NCI-H748 (cell line): ENCODE results near the gene NRCAM.

ENCODE experiments used
- DNase-seq: peaks from one replicate; lab custom pipeline; 2025; ENCODE audit not compliant: unreplicated experiment; lab: John Stamatoyannopoulos, UW

The NRCAM gene

DNA sequence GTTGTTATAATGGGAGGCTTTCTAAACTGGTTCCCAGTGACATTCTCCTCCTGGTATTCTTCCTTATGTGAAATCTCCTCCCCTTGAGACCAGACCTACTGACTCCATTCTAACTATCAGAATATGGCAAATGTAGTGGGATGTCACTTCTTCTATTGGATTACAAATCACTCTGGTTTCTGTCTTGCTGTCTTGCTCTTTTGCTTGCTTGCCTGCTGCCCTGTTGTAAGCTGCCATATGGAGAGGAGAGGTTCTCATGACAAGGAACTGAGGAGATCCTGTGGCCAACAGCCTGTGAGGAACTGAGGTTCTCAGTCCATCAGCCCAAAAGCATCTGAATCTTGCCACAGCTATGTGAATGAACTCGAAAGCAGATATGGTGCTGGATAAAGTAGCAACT, 4.7 kb upstream of the NRCAM start:
- no peak for DNase-seq

DNA sequence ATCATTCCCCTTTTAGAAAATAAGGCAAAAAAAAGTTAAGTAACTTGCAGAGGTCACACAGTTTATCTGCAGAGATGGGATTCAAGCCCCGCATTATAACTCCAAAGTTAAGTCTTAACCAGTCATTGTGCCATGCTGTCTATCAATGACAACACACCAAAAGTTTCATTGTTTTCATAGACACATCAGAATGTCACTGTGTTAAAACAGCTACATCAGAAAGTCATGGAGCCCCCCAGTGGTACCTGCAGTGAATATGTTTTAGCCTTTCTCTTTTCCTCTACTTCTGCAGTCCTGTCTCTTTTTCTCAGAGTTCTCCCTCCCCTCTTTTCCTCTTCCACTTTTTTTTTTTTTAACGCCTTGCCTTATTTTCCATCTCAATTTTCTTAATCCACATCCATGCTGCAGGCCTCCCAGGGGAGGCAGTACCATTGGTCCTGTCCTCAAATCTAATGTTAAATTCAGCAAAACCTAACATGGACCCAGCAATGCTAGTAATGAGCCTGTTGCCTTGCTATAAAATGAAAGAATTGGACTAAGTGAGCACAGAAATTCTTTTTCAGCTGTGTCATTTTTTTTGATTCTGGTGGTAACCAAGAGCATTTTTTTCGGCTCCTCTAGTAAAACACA, 3.8 kb upstream of the NRCAM start:
- peak; percentile 65 for DNase-seq

DNA sequence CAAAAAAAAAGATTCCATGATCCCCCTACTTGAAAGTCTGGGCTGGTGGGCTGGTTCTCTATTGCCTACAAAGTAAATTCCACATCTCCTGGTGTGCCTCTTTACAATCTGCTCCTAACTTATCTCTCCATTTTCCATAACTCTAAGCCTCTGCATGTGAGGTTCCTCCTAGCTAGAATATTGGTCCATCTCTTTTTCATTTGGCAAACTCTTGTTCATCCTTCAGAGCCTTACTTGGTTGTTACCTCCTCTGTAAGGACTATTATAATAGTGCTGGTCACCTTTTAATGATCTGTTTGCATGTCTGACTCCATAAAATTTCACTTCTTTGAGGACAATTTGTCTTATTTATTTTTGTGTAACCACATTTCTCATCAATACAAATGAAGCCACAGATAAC, 1.6 kb upstream of the NRCAM start:
- DNase-seq, result no peak

DNA sequence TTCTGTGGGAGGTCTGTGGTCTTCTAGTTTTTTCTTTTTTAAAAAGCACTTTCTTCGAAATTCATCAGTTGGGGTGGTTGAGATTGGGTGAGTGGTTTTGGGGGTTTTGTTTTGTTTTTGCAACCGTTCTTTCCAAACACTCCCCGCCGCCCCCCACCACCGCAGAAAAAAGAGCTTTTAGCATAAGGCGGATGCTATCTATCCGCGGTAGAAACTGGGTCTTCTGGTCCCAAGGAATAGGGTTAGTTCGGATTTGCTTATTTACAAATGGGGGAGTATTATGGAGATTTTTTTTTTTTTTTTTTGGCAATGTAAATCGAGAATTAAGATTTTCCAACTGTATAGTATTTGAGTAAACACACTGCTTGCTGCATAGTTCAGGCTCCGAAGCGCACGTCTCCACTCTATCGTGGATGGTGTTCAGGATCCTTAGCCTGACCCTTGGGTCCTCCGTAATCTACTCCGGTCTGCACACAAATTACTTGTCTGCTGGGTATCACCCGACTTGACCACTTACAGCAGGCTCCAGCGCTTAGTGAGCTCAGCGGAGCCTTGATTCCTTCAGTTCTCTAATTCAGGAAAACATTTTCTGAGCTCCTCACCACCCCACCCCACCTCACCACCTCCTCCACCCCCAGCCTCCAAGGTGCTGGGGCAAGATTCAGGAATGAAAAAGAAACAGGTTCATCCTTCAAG, 757 bp upstream of the NRCAM start:
- no peak for DNase-seq

DNA sequence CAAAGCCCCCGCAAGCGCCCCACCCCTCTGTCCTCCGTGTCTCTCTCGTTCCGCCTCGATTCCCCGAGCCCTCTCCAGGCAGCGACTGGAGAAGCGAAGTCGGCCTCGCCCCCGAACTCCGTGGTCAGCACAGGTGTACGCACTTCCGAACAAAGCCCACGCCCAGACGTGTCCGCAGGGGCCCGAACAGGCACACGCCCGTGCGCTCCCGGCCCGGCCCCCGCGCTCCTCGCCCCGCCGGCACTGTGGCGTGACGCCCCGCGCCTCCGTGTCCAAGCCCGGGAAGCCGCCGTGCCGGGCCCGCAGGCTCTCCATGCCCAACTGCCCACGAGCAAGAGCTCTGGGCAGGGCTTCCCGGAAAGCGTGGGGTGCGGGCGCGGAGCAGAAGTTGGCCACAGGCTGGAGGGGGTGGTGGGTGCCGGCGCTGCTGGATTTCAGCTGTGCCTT, 662 bp downstream of the NRCAM start:
- peak; percentile 76 for DNase-seq

DNA sequence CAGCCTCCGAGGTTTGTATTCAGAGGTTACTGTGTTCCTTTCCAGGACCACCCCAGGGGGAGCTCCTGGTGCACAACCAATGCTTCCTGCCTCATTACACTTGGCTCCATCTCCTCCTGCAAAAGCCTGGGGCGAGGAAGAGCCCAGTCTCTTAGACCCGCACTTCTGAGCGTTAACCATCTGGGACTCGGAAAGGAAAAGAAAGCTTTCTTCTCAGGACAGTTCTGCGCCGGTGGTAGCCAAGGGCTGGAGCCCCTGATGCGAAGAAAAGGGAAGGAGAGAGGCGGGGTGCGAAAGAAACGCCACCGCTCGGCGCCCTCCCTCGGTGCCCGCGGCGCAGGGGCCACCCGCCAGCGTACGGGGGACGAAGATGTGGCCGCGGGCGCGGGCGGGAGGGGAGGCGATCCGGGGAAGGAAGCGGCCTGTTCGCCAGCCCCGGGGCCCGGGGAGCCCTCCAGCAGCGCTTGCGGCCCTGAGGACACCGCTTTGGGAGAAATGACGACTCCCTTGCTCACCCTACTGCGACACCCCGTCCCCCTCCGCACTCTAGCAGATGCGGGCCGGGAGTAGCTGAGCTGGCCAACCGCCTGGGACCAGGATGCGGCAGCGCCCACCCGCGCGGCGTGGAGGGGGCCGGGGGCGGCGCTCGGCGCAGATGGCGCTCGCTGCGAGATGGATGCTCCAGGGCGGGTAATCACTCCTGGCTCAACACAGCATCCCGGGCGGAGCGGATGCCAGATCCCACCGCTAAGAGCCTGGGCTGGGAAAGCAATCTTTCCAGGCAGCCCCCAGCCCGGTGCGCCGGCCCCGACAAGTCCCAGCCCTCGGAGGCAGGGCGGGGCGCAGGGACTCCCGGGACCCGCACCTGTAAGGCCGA, 1.3 kb downstream of the NRCAM start:
- DNase-seq, result peak; percentile 82

DNA sequence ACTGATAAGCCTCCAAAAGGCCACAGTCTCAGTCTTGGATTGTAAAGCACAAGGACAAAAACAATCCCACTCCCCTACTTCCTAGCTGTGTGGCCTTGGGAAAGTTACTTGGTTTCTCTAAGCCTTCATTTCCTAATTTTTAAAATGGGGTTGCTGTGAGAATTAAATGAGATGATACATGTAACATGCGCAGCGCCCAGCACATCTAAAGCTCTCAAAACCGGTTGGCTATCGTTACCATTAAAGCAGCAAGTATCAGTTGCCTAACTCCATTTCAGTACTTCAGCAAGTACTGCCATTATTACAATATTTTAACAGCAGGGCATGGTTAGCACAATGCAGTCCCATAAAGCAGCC, 1.9 kb downstream of the NRCAM start:
- DNase-seq, result no peak

DNA sequence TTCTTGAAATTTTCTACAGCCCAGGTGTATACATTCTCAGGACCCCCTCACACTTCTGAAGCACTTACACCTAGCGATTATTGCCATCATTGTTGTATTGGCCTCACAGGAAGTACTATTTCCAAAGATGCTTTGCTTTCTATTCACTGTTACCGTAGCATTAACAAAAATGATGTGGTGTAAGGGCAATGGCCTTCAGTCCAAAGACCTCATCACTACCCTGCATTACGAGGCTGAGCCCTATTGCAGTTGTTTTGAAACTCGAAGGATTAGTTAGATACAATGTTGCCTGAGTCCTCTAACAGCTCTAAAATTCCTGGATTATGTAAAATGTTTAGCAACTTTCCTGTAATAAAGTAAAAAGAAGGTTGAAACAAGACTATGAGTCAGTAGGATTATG, 2.9 kb downstream of the NRCAM start:
- DNase-seq, result peak; percentile 31

DNA sequence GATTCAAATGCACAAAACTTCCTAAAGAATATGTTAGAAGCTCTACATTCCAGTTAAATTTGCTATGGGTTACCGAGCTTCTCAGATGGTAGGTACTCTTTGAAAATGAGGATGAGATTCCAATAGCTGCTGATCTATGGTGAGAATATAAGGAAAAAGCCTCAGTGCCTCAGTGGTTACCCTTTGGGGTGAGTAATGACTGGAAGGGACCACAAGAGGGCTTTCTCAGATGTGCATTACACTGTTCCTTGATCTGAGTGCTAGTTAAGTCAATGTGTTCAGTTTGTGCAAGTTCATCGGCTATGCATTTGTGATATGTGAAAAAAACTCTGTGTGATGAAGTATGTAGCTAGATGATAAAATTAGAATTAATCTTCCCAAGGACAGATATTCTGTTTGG, 3.5 kb downstream of the NRCAM start:
- DNase-seq, result peak; percentile 62

DNA sequence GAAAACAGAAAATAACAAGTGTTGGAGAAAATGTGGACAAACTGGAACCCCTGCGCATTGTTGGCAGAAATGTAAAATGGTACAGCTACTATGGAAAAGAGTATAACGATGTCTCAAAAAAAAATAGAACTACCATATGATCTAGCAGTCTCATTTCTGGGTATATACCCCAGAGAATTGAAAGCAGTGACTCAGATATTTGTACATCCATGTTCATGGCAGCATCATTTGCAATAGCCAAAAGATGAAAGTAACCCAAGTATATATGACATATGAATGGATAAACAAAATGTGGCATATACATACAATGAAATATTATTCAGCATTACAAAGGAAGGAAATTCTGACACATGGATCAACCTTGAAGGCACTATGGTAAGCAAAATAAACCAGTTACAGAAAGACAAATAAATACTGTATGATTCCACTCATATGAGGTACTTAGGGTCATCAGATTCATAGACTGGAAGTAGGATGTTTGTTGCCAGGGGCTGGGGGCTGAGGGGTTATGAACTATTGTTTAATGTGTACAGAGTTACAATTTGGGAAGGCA, 4.9 kb downstream of the NRCAM start:
- DNase-seq, result no peak

DNA sequence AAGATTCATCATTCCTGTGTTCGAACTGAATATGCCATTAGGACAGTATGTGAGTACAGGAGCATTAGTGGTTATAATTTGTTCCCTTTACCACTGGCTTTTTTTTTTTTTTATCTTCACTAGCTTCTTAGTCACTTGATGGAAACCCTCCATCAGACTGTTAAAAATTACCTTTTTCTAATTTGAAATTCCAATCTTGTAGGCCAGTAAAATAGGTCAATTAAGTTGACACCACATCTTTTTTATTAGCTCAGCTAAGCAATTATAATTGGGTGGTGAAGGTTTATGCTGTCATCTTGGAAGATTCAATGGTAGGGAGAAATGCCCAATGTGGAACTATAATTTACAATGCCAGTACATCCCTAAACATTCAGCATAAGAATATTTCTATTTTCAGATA, 6.1 kb downstream of the NRCAM start:
- no peak for DNase-seq

DNA sequence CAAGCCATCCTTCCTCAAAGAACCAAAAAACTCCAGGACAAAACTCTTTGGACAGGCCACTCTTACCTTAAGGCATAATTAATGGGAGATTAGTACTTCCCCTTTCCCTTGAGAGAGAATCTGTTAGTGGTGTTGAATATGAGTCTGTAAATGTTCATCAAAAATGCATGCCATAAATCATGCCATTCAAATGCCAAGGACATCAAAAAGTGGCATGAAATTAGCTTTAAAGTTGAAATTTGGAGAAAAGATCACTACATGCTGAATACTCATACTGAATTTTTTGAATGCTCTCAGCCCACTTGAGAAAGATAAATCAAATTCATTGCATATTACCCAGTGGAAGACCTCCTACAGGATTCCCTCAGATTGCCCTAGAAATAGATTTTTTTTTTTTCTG, 6.7 kb downstream of the NRCAM start:
- DNase-seq, result no peak

DNA sequence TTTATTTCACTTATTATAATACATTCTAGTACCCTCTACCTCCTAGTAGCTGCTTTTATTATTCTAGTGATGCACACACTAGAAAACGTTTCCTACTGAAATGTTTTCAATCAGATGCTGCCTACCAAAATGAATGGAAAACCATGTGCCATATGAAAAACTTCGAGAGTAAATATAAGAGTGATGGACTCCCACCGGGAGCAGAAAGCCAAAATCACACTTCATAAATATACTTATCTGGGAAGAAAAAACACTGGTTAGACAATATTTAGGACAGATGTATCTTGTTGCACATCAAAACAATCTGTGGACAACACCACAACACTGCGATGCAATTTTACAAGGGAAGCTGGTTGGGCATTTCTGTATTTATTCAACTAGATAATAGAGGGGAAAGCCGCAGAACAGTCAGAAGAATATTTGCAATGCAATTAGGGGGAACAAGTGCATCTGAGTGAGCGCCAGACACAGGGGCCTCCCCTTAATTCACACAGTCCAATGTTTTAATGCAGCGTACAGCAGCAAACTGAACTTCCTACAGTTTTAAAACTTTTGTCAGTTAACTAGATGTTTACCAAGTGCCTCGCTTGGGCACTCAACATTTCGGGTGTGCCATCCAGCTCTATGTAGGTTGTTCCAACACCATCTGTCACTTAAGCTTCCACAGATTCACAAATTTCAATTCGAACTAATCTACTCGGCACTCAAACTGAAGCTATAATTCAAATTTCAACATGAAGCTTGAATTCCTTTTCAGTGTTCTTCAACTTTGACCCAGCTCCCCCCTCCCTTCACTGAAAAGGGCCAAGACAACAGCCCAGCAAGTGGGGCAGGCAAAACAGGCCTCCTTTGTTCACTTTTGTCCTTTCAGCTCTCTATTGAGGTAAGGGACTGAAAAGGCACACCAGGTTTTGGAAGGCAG, 7.4 kb downstream of the NRCAM start:
- peak; percentile 88 for DNase-seq

DNA sequence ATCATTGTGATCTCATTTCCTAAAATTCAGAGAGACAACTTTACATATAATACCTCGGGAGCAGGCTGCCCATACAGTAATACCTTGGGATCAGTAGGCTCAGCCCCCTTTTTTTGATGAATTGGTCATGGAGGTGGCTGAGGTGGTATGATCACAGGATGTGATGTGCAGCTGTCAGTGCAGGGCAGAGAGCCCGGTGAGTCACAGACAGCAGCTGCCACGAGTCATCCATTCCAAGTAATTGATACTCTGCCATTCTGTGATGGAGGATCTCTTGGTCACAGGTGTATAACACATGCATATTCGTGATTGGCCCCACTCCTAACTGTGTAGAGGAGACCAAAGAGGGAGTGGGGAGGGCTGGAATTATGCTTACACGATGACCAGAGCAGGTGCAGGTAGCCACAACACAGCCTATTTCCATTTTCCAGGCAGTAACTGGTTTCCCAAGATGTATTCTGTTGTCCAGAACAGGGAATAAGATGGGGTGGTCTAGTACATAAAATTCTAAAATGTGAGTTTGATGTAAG, 14.1 kb downstream of the NRCAM start:
- DNase-seq, result peak; percentile 84

DNA sequence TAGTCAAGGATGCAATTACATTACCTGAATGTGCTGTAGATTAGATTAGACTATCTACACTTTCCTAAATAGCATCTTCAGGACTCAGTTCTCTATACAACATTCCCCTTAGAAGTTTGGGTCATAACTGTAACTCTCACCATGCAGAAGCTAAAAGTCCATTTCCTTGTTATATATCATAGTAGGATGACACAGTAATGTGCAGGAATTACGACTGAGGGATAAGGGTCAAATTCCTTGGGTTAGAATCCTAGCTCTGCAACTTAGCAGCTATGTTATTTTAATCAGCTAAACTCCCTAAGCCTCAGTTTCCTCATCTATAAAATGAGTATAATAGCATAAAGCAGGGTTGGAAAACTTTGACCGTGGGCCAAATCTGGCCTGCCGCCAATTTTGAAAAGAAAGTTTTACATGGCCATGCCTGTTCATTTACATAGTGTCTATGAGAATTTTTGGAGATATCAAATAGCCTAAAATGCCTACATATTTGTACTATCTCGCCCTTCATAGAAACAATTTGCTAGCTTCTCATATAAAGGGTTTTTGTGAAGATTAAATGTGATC, 14.8 kb downstream of the NRCAM start:
- DNase-seq, result no peak

DNA sequence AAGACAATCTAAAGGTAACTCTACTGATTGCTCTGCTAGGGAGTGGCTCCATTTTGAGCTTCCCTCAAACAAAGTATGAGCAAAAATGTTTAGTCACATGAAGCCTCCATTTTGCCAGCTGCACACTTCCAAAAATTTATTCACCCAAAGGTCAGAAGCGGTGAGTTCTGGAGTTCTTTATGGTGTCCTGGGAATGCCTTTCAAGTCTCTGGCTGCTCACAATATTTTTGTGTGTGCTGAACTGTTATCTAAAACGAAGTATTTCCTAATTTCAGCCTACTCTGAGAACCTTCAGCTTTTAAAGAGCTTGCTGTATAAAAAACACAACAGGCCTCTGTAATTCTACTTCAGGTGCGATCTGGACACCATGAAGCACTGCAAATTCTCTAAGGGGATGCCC, 15.6 kb downstream of the NRCAM start:
- no peak for DNase-seq

DNA sequence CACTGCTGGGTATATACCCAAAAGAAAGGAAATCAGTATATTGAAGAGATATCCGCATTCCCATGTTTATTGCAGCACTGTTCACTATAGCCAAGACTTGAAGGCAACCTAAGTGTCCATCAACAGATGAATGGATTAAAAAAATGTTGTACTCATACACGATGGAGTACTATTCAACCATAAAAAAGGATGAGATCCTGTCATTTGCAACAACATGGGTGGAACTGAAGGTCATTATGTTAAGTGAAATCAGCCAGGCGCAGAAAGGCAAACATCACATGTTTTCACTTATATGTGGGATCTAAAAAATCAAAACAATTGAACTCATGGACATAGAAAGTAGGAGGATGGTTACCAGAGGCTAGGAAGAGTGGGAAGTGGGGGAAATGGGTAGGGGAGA, 19.3 kb downstream of the NRCAM start:
- no peak for DNase-seq

DNA sequence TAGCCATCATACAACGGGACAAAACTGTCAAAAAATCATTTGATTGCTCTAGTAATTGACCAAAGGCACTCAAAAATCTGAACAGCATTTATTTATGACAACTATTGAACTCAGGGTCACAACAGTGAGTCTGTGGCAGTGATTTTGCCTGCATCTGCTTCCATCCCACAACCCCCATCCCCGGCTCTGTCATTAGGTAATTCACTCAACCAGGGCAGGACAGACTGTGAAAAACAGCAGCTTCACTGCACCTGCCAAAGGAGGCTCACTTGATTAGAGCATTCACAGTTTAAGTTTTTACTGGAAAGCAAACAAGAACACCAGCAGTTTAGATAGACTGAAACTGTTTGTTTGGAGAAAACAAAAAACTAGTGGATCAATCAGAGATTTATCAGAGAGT, 22.2 kb downstream of the NRCAM start:
- DNase-seq, result peak; percentile 28

DNA sequence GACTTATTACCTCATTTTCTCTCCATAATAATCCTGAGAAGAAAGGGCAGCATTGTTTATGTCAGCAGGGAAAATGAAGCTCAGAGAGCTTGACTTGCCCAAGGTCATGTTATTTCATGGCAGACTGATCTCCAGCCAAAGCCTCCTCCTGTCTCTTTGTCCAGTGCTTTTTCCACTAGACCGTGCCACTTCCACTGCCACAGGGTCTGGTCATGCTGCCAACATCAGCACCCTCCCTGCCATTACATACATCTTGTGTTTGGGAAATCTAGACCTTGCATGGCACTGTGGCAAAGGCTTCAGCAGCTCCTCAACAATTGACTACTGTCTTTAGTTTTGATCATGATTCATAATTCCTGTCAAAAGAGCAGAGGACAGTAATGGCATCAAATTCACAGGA, 25.1 kb downstream of the NRCAM start:
- DNase-seq, result no peak

DNA sequence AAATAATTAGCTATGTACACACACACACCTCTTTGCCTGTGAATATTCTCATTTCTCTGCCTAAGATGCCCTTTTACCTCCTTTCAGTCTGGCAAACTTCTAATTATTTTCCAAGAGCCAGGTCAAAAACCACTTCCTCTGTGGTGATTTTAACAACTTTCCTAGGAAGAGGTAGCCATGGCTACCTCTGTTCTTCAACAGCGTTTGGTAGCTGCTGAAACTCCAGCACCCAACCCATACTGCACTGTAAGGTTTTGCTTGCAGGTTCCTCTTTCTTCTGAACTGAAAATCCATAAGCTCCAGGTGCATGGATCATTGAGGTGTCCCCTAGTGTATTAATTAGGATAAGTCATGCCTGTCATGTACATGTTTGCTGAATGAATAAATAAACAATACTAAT, 25.6 kb downstream of the NRCAM start:
- DNase-seq, result peak; percentile 15
